SK-N-SH treated with all-trans-retinoic acid at 6 μM for 48 hours (cell line): ENCODE measurements around the gene RBFOX2.

Source experiments
- PPARA ChIP-seq: fragments of 250-450 bp; sonication (Bioruptor Pico); IDR thresholded peaks from 2 replicates; pipeline ENCODE4 v1.5.0; 2020; ENCODE audit warnings: mild to moderate bottlenecking, borderline replicate concordance
- SNAI2 ChIP-seq: fragments of 250-450 bp; sonication (Bioruptor Pico); IDR thresholded peaks from 2 replicates; pipeline ENCODE4 v1.5.0; 2020; ENCODE audit warnings: mild to moderate bottlenecking, moderate library complexity
- ZC3H10 ChIP-seq: fragments of 250-450 bp; sonication (Bioruptor Pico); IDR thresholded peaks from 2 replicates; pipeline ENCODE4 v1.5.1; 2021; ENCODE audit warnings: mild to moderate bottlenecking, moderate library complexity
- TF ChIP-seq, protein P1 (sequence below): fragments of 250-450 bp; sonication (Bioruptor Pico); IDR thresholded peaks from 2 replicates; pipeline ENCODE4 v1.8.0; 2020; ENCODE audit warnings: mild to moderate bottlenecking, moderate library complexity, borderline replicate concordance
- TF ChIP-seq, protein P2 (sequence below): fragments of 250-450 bp; sonication (Bioruptor Pico); IDR thresholded peaks from 2 replicates; pipeline ENCODE4 v1.5.1; 2021; ENCODE audit warnings: mild to moderate bottlenecking, moderate library complexity

DNA sequence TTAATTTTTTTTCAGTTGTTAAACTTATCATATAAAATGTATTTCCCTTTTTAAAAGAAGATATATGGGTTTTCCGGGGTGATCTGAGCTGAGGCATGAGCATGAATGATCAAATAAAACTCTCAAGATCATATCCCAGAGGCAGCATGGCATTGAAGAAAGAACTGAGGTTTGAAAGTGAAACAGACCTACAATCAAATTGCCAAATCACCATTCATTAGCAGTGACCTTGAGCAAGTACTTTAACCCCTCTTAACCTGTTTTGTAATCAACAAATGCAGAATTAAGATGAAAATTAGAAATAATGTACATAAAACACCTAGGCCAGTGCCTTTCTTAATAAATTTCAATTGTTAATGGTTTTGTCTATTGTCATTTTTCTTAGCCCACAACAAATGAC lies 116.0 kb downstream of the RBFOX2 start:
- TF ChIP-seq, protein P1, sequence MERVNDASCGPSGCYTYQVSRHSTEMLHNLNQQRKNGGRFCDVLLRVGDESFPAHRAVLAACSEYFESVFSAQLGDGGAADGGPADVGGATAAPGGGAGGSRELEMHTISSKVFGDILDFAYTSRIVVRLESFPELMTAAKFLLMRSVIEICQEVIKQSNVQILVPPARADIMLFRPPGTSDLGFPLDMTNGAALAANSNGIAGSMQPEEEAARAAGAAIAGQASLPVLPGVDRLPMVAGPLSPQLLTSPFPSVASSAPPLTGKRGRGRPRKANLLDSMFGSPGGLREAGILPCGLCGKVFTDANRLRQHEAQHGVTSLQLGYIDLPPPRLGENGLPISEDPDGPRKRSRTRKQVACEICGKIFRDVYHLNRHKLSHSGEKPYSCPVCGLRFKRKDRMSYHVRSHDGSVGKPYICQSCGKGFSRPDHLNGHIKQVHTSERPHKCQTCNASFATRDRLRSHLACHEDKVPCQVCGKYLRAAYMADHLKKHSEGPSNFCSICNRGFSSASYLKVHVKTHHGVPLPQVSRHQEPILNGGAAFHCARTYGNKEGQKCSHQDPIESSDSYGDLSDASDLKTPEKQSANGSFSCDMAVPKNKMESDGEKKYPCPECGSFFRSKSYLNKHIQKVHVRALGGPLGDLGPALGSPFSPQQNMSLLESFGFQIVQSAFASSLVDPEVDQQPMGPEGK (CRISPR knock-in tag) = no peak
- TF ChIP-seq PPARA (CRISPR knock-in tag) (no peak), SNAI2 (CRISPR knock-in tag) (no peak), ZC3H10 (CRISPR knock-in tag) (no peak)
- TF ChIP-seq, protein P2, sequence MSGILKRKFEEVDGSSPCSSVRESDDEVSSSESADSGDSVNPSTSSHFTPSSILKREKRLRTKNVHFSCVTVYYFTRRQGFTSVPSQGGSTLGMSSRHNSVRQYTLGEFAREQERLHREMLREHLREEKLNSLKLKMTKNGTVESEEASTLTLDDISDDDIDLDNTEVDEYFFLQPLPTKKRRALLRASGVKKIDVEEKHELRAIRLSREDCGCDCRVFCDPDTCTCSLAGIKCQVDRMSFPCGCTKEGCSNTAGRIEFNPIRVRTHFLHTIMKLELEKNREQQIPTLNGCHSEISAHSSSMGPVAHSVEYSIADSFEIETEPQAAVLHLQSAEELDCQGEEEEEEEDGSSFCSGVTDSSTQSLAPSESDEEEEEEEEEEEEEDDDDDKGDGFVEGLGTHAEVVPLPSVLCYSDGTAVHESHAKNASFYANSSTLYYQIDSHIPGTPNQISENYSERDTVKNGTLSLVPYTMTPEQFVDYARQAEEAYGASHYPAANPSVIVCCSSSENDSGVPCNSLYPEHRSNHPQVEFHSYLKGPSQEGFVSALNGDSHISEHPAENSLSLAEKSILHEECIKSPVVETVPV (CRISPR knock-in tag) = no peak
